Trophoblast cell (in vitro differentiated cells and primary cell): ENCODE results near the gene ALKBH8.

Experiments
- DNase-seq, 2 donors: peaks; one replicate each; pipeline ENCODE4 v3.0.0-alpha.2; 2016
- H2AFZ ChIP-seq: 2 replicates; pipeline ENCODE4 v1.6.1; 2013; ENCODE audit warnings: low read length, moderate library complexity, mild to moderate bottlenecking; ENCODE audit not compliant: insufficient read depth, poor library complexity
- H2AK5ac ChIP-seq: 2 replicates; pipeline ENCODE4 v1.6.1; 2013; ENCODE audit warnings: mild to moderate bottlenecking, low read length
- H2BK120ac ChIP-seq: 2 replicates; pipeline ENCODE4 v1.6.1; 2013; ENCODE audit warnings: low read length, mild to moderate bottlenecking, moderate library complexity; ENCODE audit not compliant: insufficient read depth, poor library complexity
- H2BK12ac ChIP-seq: 2 replicates; pipeline ENCODE4 v1.6.1; 2013; ENCODE audit warnings: mild to moderate bottlenecking, low read length, moderate library complexity
- H2BK5ac ChIP-seq: 2 replicates; pipeline ENCODE4 v1.6.1; 2013; ENCODE audit warnings: low read length, low read depth, moderate library complexity, mild to moderate bottlenecking; ENCODE audit not compliant: poor library complexity
- H3K14ac ChIP-seq: 2 replicates; pipeline ENCODE4 v1.6.1; 2013; ENCODE audit warnings: mild to moderate bottlenecking, low read length
- H3K18ac ChIP-seq: 2 replicates; pipeline ENCODE4 v1.6.1; 2013; ENCODE audit warnings: mild to moderate bottlenecking, low read length
- H3K23ac ChIP-seq: 2 replicates; pipeline ENCODE4 v1.6.1; 2013; ENCODE audit warnings: low read length
- H3K27ac ChIP-seq: 2 replicates; pipeline ENCODE4 v1.5.1; 2013; ENCODE audit warnings: low read depth, mild to moderate bottlenecking, inconsistent platforms, low read length, moderate library complexity
- H3K27me3 ChIP-seq: 2 replicates; pipeline ENCODE4 v1.6.1; 2013; ENCODE audit warnings: inconsistent platforms, mild to moderate bottlenecking, low read length, moderate library complexity; ENCODE audit not compliant: insufficient read depth
- H3K36me3 ChIP-seq, 2 experiments: 1 replicate in 1 of 2; 2 replicates in 1 of 2; pipeline ENCODE4 v1.6.1; 2013; ENCODE audit warnings: low read length in 2 of 2, mild to moderate bottlenecking in 2 of 2, moderate library complexity in 1 of 2; ENCODE audit not compliant: insufficient read depth in 2 of 2, control insufficient read depth in 1 of 2
- H3K4ac ChIP-seq: 2 replicates; pipeline ENCODE4 v1.6.1; 2013; ENCODE audit warnings: low read depth, mild to moderate bottlenecking, low read length, moderate library complexity
- H3K4me1 ChIP-seq, 2 experiments: 1 replicate in 1 of 2; 2 replicates in 1 of 2; pipeline ENCODE4 v1.6.1; 2013; ENCODE audit warnings: low read length in 2 of 2, mild to moderate bottlenecking in 2 of 2, moderate library complexity in 1 of 2; ENCODE audit not compliant: insufficient read depth in 2 of 2, control insufficient read depth in 1 of 2
- H3K4me2 ChIP-seq: 2 replicates; pipeline ENCODE4 v1.6.1; 2013; ENCODE audit warnings: inconsistent platforms, mild to moderate bottlenecking, low read length, moderate library complexity
- H3K4me3 ChIP-seq: 2 replicates; pipeline ENCODE4 v1.5.1; 2013; ENCODE audit warnings: mild to moderate bottlenecking, low read depth, low read length, inconsistent platforms
- H3K79me1 ChIP-seq: one replicate; pipeline ENCODE4 v1.6.1; 2013; ENCODE audit warnings: low read length
- H3K79me2 ChIP-seq: 2 replicates; pipeline ENCODE4 v1.6.1; 2013; ENCODE audit warnings: low read length, mild to moderate bottlenecking; ENCODE audit not compliant: control insufficient read depth, insufficient read depth, poor library complexity
- H3K9ac ChIP-seq: 2 replicates; pipeline ENCODE4 v1.6.1; 2013; ENCODE audit warnings: mild to moderate bottlenecking, low read length
- H3K9me3 ChIP-seq: 2 replicates; pipeline ENCODE4 v1.6.1; 2013; ENCODE audit warnings: low read depth, mild to moderate bottlenecking, control low read depth, inconsistent platforms, low read length; ENCODE audit not compliant: insufficient read depth
- H4K12ac ChIP-seq: 2 replicates; pipeline ENCODE4 v1.6.1; 2013; ENCODE audit warnings: low read depth, mild to moderate bottlenecking, low read length, moderate library complexity
- H4K8ac ChIP-seq: 2 replicates; pipeline ENCODE4 v1.6.1; 2013; ENCODE audit warnings: low read depth, mild to moderate bottlenecking, low read length, moderate library complexity
- H4K91ac ChIP-seq: one replicate; pipeline ENCODE4 v1.6.1; 2013; ENCODE audit warnings: low read depth, mild to moderate bottlenecking, low read length, moderate library complexity
- WGBS: extraction: QIAGEN DNeasy Blood & Tissue Kit; methylation state at CpG from one replicate; pipeline ENCODE4 v1.1.7; 2013; ENCODE audit warnings: missing lambda C conversion rate; ENCODE audit not compliant: insufficient read length, insufficient coverage; ENCODE audit errors: extremely low coverage; 5-methylcytosine and 5-hydroxymethylcytosine counted together

The ALKBH8 gene

GRCh38 chr11:107508858-107509244, 56.7 kb downstream of the ALKBH8 start:
- Histone ChIP-seq H3K14ac (no peak overlapping the region), H3K4me2 (no peak overlapping the region), H3K23ac (no peak overlapping the region), H3K9me3 (no peaks in the 10 kb centered on the region), H3K79me2 (no peaks in the 10 kb centered on the region), H2AFZ (no peak overlapping the region), H3K79me1 (no peaks in the 10 kb centered on the region), H3K4ac (no peak overlapping the region), H3K27ac (no peak overlapping the region), H4K8ac (no peak overlapping the region), H2BK12ac (no peak overlapping the region), H3K4me3 (no peak overlapping the region), H4K12ac (no peak overlapping the region), H2AK5ac (no peak overlapping the region), H2BK120ac (no peak overlapping the region), H4K91ac (no peak overlapping the region), H3K27me3 (no peaks in the 10 kb centered on the region), H3K18ac (no peak overlapping the region), H3K9ac (no peak overlapping the region), H3K4me1 (no peaks in the 10 kb centered on the region), H3K36me3 (peaks cover 3 to 4% of the 10 kb centered on the region in 2 experiments), H2BK5ac (no peak overlapping the region)
- DNase-seq, result no peak
- WGBS, result no CpG with 5 or more reads among the region's 2 CpGs

- Histone ChIP-seq H3K4me3 (no peak overlapping the region), H4K91ac (no peak overlapping the region), H3K79me1 (no peaks in the 10 kb centered on the region), H4K8ac (no peak overlapping the region), H3K4ac (no peak overlapping the region), H3K27ac (no peak overlapping the region), H3K4me2 (no peak overlapping the region), H2BK120ac (no peak overlapping the region), H3K18ac (no peak overlapping the region), H3K36me3 (peaks cover 3 to 4% of the 10 kb centered on the region in 2 experiments), H2BK5ac (no peak overlapping the region), H3K9ac (no peak overlapping the region), H2BK12ac (no peak overlapping the region), H3K23ac (no peak overlapping the region), H4K12ac (no peak overlapping the region), H3K4me1 (no peaks in the 10 kb centered on the region), H3K79me2 (no peaks in the 10 kb centered on the region), H2AK5ac (no peak overlapping the region), H3K27me3 (no peaks in the 10 kb centered on the region), H2AFZ (no peak overlapping the region), H3K14ac (no peak overlapping the region), H3K9me3 (no peaks in the 10 kb centered on the region)
- no peak for DNase-seq
- no CpG with 5 or more reads among the region's 6 CpGs for WGBS
Measured at GRCh38 chr11:107508201-107508857, 57.2 kb downstream of the ALKBH8 start.

- Histone ChIP-seq H4K8ac (no peak overlapping the region), H3K18ac (no peak overlapping the region), H3K4me1 (no peaks in the 10 kb centered on the region), H3K4ac (no peak overlapping the region), H3K14ac (no peak overlapping the region), H3K27ac (no peak overlapping the region), H3K79me2 (no peaks in the 10 kb centered on the region), H2AFZ (no peak overlapping the region), H2AK5ac (no peak overlapping the region), H3K79me1 (no peaks in the 10 kb centered on the region), H2BK5ac (no peak overlapping the region), H3K36me3 (peaks cover 2 to 4% of the 10 kb centered on the region in 2 experiments), H4K12ac (no peak overlapping the region), H4K91ac (no peak overlapping the region), H2BK120ac (no peak overlapping the region), H3K23ac (no peak overlapping the region), H2BK12ac (no peak overlapping the region), H3K27me3 (no peaks in the 10 kb centered on the region), H3K9me3 (no peaks in the 10 kb centered on the region), H3K4me2 (no peak overlapping the region), H3K9ac (no peak overlapping the region), H3K4me3 (no peak overlapping the region)
- DNase-seq, result no peak
Measured at GRCh38 chr11:107505647-107506225, 59.8 kb downstream of the ALKBH8 start.

GRCh38 chr11:107504981-107505380, 60.6 kb downstream of the ALKBH8 start:
- H3K4me2 ChIP-seq, result no peak overlapping the region
- H2BK12ac ChIP-seq, result no peak overlapping the region
- H3K14ac ChIP-seq, result no peak overlapping the region
- H4K12ac ChIP-seq, result no peak overlapping the region
- no peaks in the 10 kb centered on the region for H3K4me1 ChIP-seq
- no peak overlapping the region for H3K27ac ChIP-seq
- H3K23ac ChIP-seq, result no peak overlapping the region
- H2AK5ac ChIP-seq, result no peak overlapping the region
- no peak overlapping the region for H2BK5ac ChIP-seq
- no peak for DNase-seq
- no CpG with 5 or more reads among the region's 5 CpGs for WGBS
- peaks cover 2 to 4% of the 10 kb centered on the region in 2 experiments for H3K36me3 ChIP-seq
- no peak overlapping the region for H2BK120ac ChIP-seq
- no peak overlapping the region for H3K18ac ChIP-seq
- H3K9me3 ChIP-seq, result no peaks in the 10 kb centered on the region
- H4K91ac ChIP-seq, result no peak overlapping the region
- H4K8ac ChIP-seq, result no peak overlapping the region
- H3K9ac ChIP-seq, result no peak overlapping the region
- no peaks in the 10 kb centered on the region for H3K79me2 ChIP-seq
- no peaks in the 10 kb centered on the region for H3K27me3 ChIP-seq
- no peak overlapping the region for H3K4ac ChIP-seq
- H2AFZ ChIP-seq, result no peak overlapping the region
- H3K79me1 ChIP-seq, result no peaks in the 10 kb centered on the region
- H3K4me3 ChIP-seq, result no peak overlapping the region
